Esophagus squamous epithelium (tissue), 5 donors: ENCODE measurements around the gene RBM33. TPM values are rescaled to one million over a fixed set of nuclear protein-coding genes. Genes with fewer than 3 reads are reported as not detected.

Experiments
- DNase-seq: peaks from one replicate; lab custom pipeline; 2025; lab: John Stamatoyannopoulos, UW
- H3K27ac ChIP-seq, 4 donors: fragments of 200-600 bp; sonication (generic); one replicate each; pipeline ENCODE4 v1.5.1; 2016 to 2019; ENCODE audit warnings: mild to moderate bottlenecking in 1 of 4
- H3K27me3 ChIP-seq, 4 donors: fragments of 200-600 bp; sonication (generic); 1 replicate in 3 of 4; 2 replicates in 1 of 4; pipeline versions ENCODE4 v1.5.1 to v1.6.0; 2017 to 2021; ENCODE audit warnings: antibody characterized with exemption in 1 of 4
- H3K36me3 ChIP-seq, 3 donors: fragments of 200-600 bp; sonication (generic); one replicate each; pipeline ENCODE4 v1.5.1; 2016 to 2019
- H3K4me1 ChIP-seq, 3 donors: fragments of 200-600 bp; sonication (generic); one replicate each; pipeline ENCODE4 v1.5.1; 2017 to 2019
- H3K4me3 ChIP-seq, 4 donors: fragments of 200-600 bp; sonication (generic); 1 replicate in 3 of 4; 2 replicates in 1 of 4; pipeline ENCODE4 v1.5.1; 2016 to 2019; ENCODE audit warnings: mild to moderate bottlenecking in 2 of 4, moderate library complexity in 1 of 4
- H3K9me3 ChIP-seq, 3 donors: fragments of 200-600 bp; sonication (generic); one replicate each; pipeline ENCODE4 v1.5.1; 2016 to 2019
- POLR2A ChIP-seq, 4 donors: fragments of 450-650 bp; IDR thresholded peaks; one replicate each; pipeline ENCODE4 v1.6.1; 2017; ENCODE audit warnings: antibody characterized with exemption in 4 of 4, mild to moderate bottlenecking in 4 of 4, moderate library complexity in 3 of 4
- WGBS, 2 donors: methylation state at CpG; one replicate each; pipeline ENCODE4 v1.1.5; 2018; 5-methylcytosine and 5-hydroxymethylcytosine counted together
- intact Hi-C: fragments of 100-400 bp; cut with DNase I; formaldehyde crosslinking; loops from one replicate; pipeline ENCODE4 v1.15.0; 2022
- total RNA-seq, 4 donors: library from RNA; depleted of rRNA; stranded (reverse); fragments of >200 nt; gene quantifications; one replicate each; pipeline ENCODE4 v1.1.0, GENCODE V29; 2016
- TF ChIP-seq, protein P1 (sequence below), 6 experiments: fragments of 450-650 bp in 4 of 6; fragments of 200-600 bp in 2 of 6; sonication (generic) in 2 of 6; IDR thresholded peaks; one replicate each; pipeline ENCODE4 v1.5.1; 2016 to 2019; ENCODE audit warnings: antibody characterized with exemption in 6 of 6, mild to moderate bottlenecking in 4 of 6, moderate library complexity in 4 of 6
- donor health status: DM: yes; HTN: yes; CAD: no.

The RBM33 gene
- total RNA-seq, 4 donors from 2014 or later, result 20.3 to 45.6 (median 26.9) TPM

- Histone ChIP-seq H3K27ac (no peak overlapping the region), H3K27me3 (peaks cover 0 to 98% (median 3%) of the 10 kb centered on the region in 4 donors), H3K36me3 (no peaks in the 10 kb centered on the region), H3K9me3 (no peaks in the 10 kb centered on the region), H3K4me1 (peaks cover 8 to 27% (median 17%) of the 10 kb centered on the region in 3 donors), H3K4me3 (no peak overlapping the region)
- TF ChIP-seq POLR2A (IDR thresholded peaks at IDR 0.05), result no peak
- TF ChIP-seq, protein P1, sequence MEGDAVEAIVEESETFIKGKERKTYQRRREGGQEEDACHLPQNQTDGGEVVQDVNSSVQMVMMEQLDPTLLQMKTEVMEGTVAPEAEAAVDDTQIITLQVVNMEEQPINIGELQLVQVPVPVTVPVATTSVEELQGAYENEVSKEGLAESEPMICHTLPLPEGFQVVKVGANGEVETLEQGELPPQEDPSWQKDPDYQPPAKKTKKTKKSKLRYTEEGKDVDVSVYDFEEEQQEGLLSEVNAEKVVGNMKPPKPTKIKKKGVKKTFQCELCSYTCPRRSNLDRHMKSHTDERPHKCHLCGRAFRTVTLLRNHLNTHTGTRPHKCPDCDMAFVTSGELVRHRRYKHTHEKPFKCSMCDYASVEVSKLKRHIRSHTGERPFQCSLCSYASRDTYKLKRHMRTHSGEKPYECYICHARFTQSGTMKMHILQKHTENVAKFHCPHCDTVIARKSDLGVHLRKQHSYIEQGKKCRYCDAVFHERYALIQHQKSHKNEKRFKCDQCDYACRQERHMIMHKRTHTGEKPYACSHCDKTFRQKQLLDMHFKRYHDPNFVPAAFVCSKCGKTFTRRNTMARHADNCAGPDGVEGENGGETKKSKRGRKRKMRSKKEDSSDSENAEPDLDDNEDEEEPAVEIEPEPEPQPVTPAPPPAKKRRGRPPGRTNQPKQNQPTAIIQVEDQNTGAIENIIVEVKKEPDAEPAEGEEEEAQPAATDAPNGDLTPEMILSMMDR (IDR thresholded peaks at IDR 0.05), result no peak
- WGBS, 2 donors, result 62 to 63% methylated on average over 16 to 19 of the region's 19 CpGs
- DNase-seq, result no peak
- intact Hi-C loops, result loop anchor here (5.0 kb wide), 2 partner anchors 683 to 1013 kb away; no protein-coding TSS in a partner anchor
These were observed 155.1 kb downstream of the RBM33 start for GRCh38 chr7:155799514-155799913.

- Histone ChIP-seq H3K9me3 (no peaks in the 10 kb centered on the region), H3K36me3 (no peaks in the 10 kb centered on the region), H3K27ac (no peak overlapping the region), H3K4me3 (no peak overlapping the region), H3K4me1 (peaks cover 13 to 35% (median 25%) of the 10 kb centered on the region in 3 donors), H3K27me3 (peaks cover 0 to 100% (median 3%) of the 10 kb centered on the region in 4 donors)
- TF ChIP-seq POLR2A (IDR thresholded peaks at IDR 0.05), result no peak
- TF ChIP-seq, protein P1 (IDR thresholded peaks at IDR 0.05), result no peak
- no peak for DNase-seq
- intact Hi-C loops, result loop anchor here (5.0 kb wide), 1 partner anchor 672 kb away; no protein-coding TSS in a partner anchor
- 70 to 94% methylated on average over 2 to 6 of the region's 11 CpGs for WGBS, 2 donors
These were observed 155.8 kb downstream of the RBM33 start for GRCh38 chr7:155800301-155800700.

GRCh38 chr7:155800741-155801267, 156.3 kb downstream of the RBM33 start:
- Histone ChIP-seq H3K36me3 (no peaks in the 10 kb centered on the region), H3K27ac (no peak overlapping the region), H3K9me3 (no peaks in the 10 kb centered on the region), H3K27me3 (peaks cover 0 to 100% (median 5%) of the 10 kb centered on the region in 4 donors), H3K4me3 (no peak overlapping the region), H3K4me1 (peaks cover 18 to 40% (median 30%) of the 10 kb centered on the region in 3 donors)
- intact Hi-C loops, result loop anchor here (5.0 kb wide), 1 partner anchor 671 kb away; no protein-coding TSS in a partner anchor
- WGBS, 2 donors, result 82% methylated on average over 12 of the region's 16 CpGs; no CpG with 5 or more reads in 1 of the 2 donors
- no peak for DNase-seq
- TF ChIP-seq, protein P1 (IDR thresholded peaks at IDR 0.05), result no peak
- TF ChIP-seq POLR2A (IDR thresholded peaks at IDR 0.05), result no peak

DNA sequence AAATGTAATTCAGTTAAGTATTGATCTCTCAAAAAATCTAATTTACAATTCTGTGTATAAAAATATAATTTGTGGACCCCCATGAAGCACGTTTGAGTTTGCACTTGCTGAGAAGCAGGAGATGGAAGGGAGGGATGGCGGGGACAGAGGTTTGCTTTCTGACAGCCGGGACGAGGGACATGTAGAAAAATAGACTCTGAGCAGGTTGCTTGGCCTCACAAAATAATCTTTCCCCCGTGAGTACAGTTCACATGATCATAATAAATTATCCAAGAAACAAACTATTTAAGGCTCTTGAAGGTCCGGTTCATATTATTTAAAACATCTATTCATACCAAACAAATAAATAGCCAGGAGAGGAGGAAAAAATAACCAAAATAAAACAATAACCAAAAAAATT, 157.8 kb downstream of the RBM33 start:
- Histone ChIP-seq H3K9me3 (no peaks in the 10 kb centered on the region), H3K27me3 (peaks cover 6 to 100% (median 9%) of the 10 kb centered on the region in 4 donors), H3K36me3 (no peaks in the 10 kb centered on the region), H3K4me3 (no peak overlapping the region), H3K4me1 (peaks cover 22 to 41% (median 33%) of the 10 kb centered on the region in 3 donors), H3K27ac (no peak overlapping the region)
- TF ChIP-seq POLR2A (IDR thresholded peaks at IDR 0.05), result no peak
- TF ChIP-seq, protein P1 (IDR thresholded peaks at IDR 0.05), result no peak
- WGBS, 2 donors, result 53 to 62% methylated on average over 6 of the region's 6 CpGs
- intact Hi-C loops, result loop anchor here (5.0 kb wide), 1 partner anchor 670 kb away; no protein-coding TSS in a partner anchor
- DNase-seq, result no peak

- peaks cover 7 to 100% (median 14%) of the 10 kb centered on the region in 4 donors for H3K27me3 ChIP-seq
- intact Hi-C loops, result loop anchor here (5.0 kb wide), 1 partner anchor 669 kb away; no protein-coding TSS in a partner anchor
- H3K36me3 ChIP-seq, result no peaks in the 10 kb centered on the region
- no CpG with 5 or more reads among the region's 70 CpGs for WGBS, 2 donors
- no peak overlapping the region for H3K27ac ChIP-seq
- peak overlapping the region in 2 of 4 donors; percentile 40 to 53 for H3K4me3 ChIP-seq
- peaks cover 22 to 44% (median 33%) of the 10 kb centered on the region in 3 donors for H3K4me1 ChIP-seq
- H3K9me3 ChIP-seq, result no peaks in the 10 kb centered on the region
- TF ChIP-seq, protein P1 (IDR thresholded peaks at IDR 0.05), result no peak
- TF ChIP-seq POLR2A (IDR thresholded peaks at IDR 0.05), result no peak
- no peak for DNase-seq
These were observed 158.5 kb downstream of the RBM33 start for GRCh38 chr7:155802906-155803417.
